Adrenal gland (tissue), 12 donors: Measurements from ENCODE around the gene HELZ. TPM values are rescaled to one million over a fixed set of nuclear protein-coding genes. Genes with fewer than 3 reads are reported as not detected.

Experiments used
- DNase-seq, 7 donors: peaks; one replicate each; pipeline ENCODE4 v3.0.0-alpha.2; 2019 to 2020
- H3K27ac ChIP-seq, 5 donors: fragments of 200-600 bp; sonication (generic) in 4 of 5; 1 replicate in 3 of 5; 2 replicates in 2 of 5; pipeline versions ENCODE4 v1.5.1 to v1.8.0; 2016 to 2020; ENCODE audit warnings: mild to moderate bottlenecking in 1 of 5
- H3K27me3 ChIP-seq: fragments of 200-600 bp; 2 replicates; pipeline ENCODE4 v1.8.0; 2021
- H3K36me3 ChIP-seq, 2 donors: fragments of 200-600 bp; replicated peaks in 1 of 2; 1 replicate in 1 of 2; 2 replicates in 1 of 2; pipeline versions ENCODE4 v1.5.1 to v1.8.0; 2018 to 2022
- H3K4me1 ChIP-seq, 2 donors: fragments of 200-600 bp; replicated peaks in 1 of 2; 1 replicate in 1 of 2; 2 replicates in 1 of 2; pipeline versions ENCODE4 v1.5.1 to v1.8.0; 2018 to 2021
- H3K4me3 ChIP-seq, 4 donors: fragments of 200-600 bp; sonication (generic) in 3 of 4; one replicate each; pipeline ENCODE4 v1.5.1; 2016 to 2018
- H3K9me3 ChIP-seq, 3 donors: fragments of 200-600 bp; sonication (generic) in 1 of 3; replicated peaks in 1 of 3; 1 replicate in 2 of 3; 2 replicates in 1 of 3; pipeline versions ENCODE4 v1.5.1 to v1.8.0; 2016 to 2021
- CTCF ChIP-seq, 6 experiments: fragments of 450-650 bp in 4 of 6; fragments of 200-600 bp in 2 of 6; sonication (generic) in 1 of 6; IDR thresholded peaks; 1 replicate in 5 of 6; 2 replicates in 1 of 6; pipeline versions ENCODE4 v1.5.1 to v1.8.0; 2016 to 2021; ENCODE audit warnings: antibody characterized with exemption in 6 of 6, mild to moderate bottlenecking in 2 of 6, moderate library complexity in 1 of 6
- POLR2A ChIP-seq, 2 donors: fragments of 450-650 bp; IDR thresholded peaks; one replicate each; pipeline ENCODE4 v1.6.1; 2017; ENCODE audit warnings: antibody characterized with exemption in 2 of 2, mild to moderate bottlenecking in 2 of 2, moderate library complexity in 1 of 2
- WGBS, 4 donors: extraction: QIAGEN DNeasy Blood & Tissue Kit in 2 of 4; methylation state at CpG; one replicate each; pipeline versions ENCODE4 v1.1.5 to v1.1.7; 2013 to 2017; 5-methylcytosine and 5-hydroxymethylcytosine counted together
- intact Hi-C, 2 donors: fragments of 100-400 bp; cut with DNase I; formaldehyde crosslinking; loops; one replicate each; pipeline versions ENCODE4 v1.14.1 to v1.15.0; 2022 to 2023
- polyA plus RNA-seq, 3 donors: library from polyadenylated mRNA; stranded (reverse); fragments of 200-250 nt in 2 of 3; fragments of 350-450 nt in 1 of 3; fragmentation: Illumina TruSeq in 1 of 3; extraction: RNeasy Lipid Tissue Mini Kit (QIAGEN cat#74804) in 1 of 3; gene quantifications; one replicate each; pipeline ENCODE4 v1.2.3, GENCODE V29; 2013 to 2014
- total RNA-seq, 9 donors: library from RNA; depleted of rRNA in 4 of 9; stranded (reverse); fragments of >200 nt in 4 of 9; fragments of 120-200 nt in 1 of 9; fragmentation: NEBNext Ultra II Directional in 1 of 9; extraction: Animal tissue kit (Norgen Biotek cat#: 25700) in 1 of 9; gene quantifications; one replicate each; pipeline versions ENCODE4 v1.1.0 to v1.2.4, GENCODE V29; 2013 to 2023
- donor health status: healthy with polysubstance abuse.
- donor health status: Bipolar disorder and iron deficiency.
- donor health status: DM: yes; HTN: yes; CAD: no.
- donor health status: DM: no; HTN: no; CAD: no.
- donor health status: DM: no; HTN: no; CAD: no.
- donor health status: DM: yes; HTN: yes; CAD: no.

Gene HELZ
- total and polyA plus RNA-seq, 12 donors: 3.1 to 88.0 (median 47.9) TPM

GRCh38 chr17:67210915-67211314, 34.1 kb downstream of the HELZ start:
- Histone ChIP-seq H3K4me3 (no peak overlapping the region), H3K27ac (no peak overlapping the region), H3K9me3 (no peaks in the 10 kb centered on the region), H3K36me3 (peaks cover 0 to 12% of the 10 kb centered on the region in 2 donors), H3K4me1 (peaks cover 0 to 21% of the 10 kb centered on the region in 2 donors), H3K27me3 (no peaks in the 10 kb centered on the region)
- no peak for TF ChIP-seq POLR2A (IDR thresholded peaks at IDR 0.05)
- no peak for TF ChIP-seq CTCF (IDR thresholded peaks at IDR 0.05)
- DNase-seq: no peak
- 88 to 99% (median 92%) methylated on average over 2 of the region's 2 CpGs for WGBS, 4 donors
- intact Hi-C loops: no loop called here

- no peaks in the 10 kb centered on the region for H3K27me3 ChIP-seq
- WGBS, 4 donors: 47 to 50% (median 48%) methylated on average over 4 of the region's 4 CpGs
- peaks cover 0 to 32% of the 10 kb centered on the region in 2 donors for H3K4me1 ChIP-seq
- no peak overlapping the region for H3K27ac ChIP-seq
- no peak for TF ChIP-seq POLR2A (IDR thresholded peaks at IDR 0.05)
- no peak for TF ChIP-seq CTCF (IDR thresholded peaks at IDR 0.05)
- H3K4me3 ChIP-seq: no peak overlapping the region
- intact Hi-C loops: no loop called here
- no peaks in the 10 kb centered on the region for H3K9me3 ChIP-seq
- DNase-seq: no peak
- H3K36me3 ChIP-seq: peaks cover 0 to under 1% of the 10 kb centered on the region in 2 donors
Measured at GRCh38 chr17:67208232-67208631, 36.8 kb downstream of the HELZ start.

- intact Hi-C loops: no loop called here
- no peak for DNase-seq
- Histone ChIP-seq H3K36me3 (peaks cover 0 to 30% of the 10 kb centered on the region in 2 donors), H3K27me3 (no peaks in the 10 kb centered on the region), H3K4me3 (no peak overlapping the region), H3K4me1 (peaks cover 0 to 23% of the 10 kb centered on the region in 2 donors), H3K9me3 (no peaks in the 10 kb centered on the region), H3K27ac (no peak overlapping the region)
- TF ChIP-seq POLR2A (IDR thresholded peaks at IDR 0.05): no peak
- TF ChIP-seq CTCF (IDR thresholded peaks at IDR 0.05): no peak
Measured at GRCh38 chr17:67203818-67204217, 41.2 kb downstream of the HELZ start.

GRCh38 chr17:67202503-67202902, 42.5 kb downstream of the HELZ start:
- no peak overlapping the region for H3K27ac ChIP-seq
- WGBS, 4 donors: 92 to 100% (median 97%) methylated on average over 1 of the region's 1 CpG
- intact Hi-C loops: no loop called here
- TF ChIP-seq CTCF (IDR thresholded peaks at IDR 0.05): no peak
- no peak for TF ChIP-seq POLR2A (IDR thresholded peaks at IDR 0.05)
- no peaks in the 10 kb centered on the region for H3K27me3 ChIP-seq
- H3K36me3 ChIP-seq: peaks cover 0 to 31% of the 10 kb centered on the region in 2 donors
- DNase-seq: no peak
- no peaks in the 10 kb centered on the region for H3K9me3 ChIP-seq
- H3K4me1 ChIP-seq: peaks cover 0 to 14% of the 10 kb centered on the region in 2 donors
- no peak overlapping the region for H3K4me3 ChIP-seq
